ENCODE data around the gene MCFD2.

DNA sequence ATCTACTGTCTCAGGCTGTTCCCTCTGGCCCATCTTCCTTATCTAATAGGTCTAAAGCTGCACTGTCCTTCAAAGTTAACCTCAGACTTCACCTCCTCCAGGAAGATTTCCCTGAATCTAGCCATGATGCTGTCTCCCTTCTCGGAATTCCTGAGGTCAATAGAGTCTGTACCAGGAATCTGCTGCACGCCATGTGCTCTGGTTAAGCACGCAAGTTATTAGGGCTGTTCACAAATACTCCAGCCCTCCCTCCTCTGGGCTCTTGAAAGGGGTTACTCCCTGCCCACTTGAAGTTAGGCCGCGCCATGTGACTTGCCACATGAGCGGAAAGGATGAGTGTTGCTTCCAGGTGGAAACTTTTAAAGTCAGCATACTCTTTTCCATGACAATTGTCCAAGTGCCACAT, 43.6 kb downstream of the MCFD2 start:
- TF ChIP-seq, protein P1, sequence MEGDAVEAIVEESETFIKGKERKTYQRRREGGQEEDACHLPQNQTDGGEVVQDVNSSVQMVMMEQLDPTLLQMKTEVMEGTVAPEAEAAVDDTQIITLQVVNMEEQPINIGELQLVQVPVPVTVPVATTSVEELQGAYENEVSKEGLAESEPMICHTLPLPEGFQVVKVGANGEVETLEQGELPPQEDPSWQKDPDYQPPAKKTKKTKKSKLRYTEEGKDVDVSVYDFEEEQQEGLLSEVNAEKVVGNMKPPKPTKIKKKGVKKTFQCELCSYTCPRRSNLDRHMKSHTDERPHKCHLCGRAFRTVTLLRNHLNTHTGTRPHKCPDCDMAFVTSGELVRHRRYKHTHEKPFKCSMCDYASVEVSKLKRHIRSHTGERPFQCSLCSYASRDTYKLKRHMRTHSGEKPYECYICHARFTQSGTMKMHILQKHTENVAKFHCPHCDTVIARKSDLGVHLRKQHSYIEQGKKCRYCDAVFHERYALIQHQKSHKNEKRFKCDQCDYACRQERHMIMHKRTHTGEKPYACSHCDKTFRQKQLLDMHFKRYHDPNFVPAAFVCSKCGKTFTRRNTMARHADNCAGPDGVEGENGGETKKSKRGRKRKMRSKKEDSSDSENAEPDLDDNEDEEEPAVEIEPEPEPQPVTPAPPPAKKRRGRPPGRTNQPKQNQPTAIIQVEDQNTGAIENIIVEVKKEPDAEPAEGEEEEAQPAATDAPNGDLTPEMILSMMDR (IDR thresholded peaks at IDR 0.05) = no peak
- no peak for TF ChIP-seq POLR2A (IDR thresholded peaks at IDR 0.05)

All from vagina (tissue), 2 donors.